GM18867 (cell line): ENCODE results near the gene RFX7.

ENCODE experiments used
- ATAC-seq: cut with Tn5 transposase; IDR thresholded peaks from one replicate; pipeline ENCODE4 v1.9.1; 2021; ENCODE audit warnings: mild to moderate bottlenecking, moderate library complexity; ENCODE audit not compliant: unreplicated experiment

Gene RFX7

DNA sequence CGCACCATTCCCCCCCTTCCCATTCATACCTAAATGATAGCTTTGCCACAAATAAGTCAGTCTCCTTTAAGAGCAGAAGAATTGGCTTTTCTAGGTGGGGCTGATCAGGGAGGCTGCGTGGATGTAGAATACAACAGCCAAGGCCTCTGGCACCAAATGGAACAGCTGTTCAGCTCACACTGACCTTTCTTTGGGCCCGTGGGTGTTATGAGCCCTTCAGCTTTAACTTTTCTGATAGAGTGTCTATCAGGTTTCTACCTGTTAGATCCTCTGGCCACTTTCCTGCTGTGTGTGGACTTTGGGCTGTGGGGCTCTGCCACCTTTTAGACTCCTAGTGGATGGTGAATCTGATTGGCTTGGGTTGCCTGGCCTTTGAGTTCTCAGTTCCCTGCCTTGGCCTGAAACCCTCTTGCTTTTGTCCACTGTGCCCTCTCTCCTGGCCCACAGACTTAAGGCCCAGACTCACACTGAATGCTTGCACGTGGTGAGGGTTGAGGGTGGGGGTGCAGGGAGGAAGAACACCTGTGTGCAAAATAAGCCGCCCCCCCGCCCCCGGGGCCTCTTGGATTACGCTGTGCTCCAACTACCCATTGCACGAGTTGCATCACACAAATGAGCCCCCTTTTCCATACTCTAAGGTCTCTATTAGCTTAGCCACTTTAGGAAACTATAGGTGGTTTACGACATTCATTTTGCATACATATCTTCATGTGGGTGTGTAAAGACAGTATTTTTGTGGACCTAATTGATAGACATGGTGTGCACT lies 1.3 kb upstream of the RFX7 start:
- no peak for ATAC-seq

DNA sequence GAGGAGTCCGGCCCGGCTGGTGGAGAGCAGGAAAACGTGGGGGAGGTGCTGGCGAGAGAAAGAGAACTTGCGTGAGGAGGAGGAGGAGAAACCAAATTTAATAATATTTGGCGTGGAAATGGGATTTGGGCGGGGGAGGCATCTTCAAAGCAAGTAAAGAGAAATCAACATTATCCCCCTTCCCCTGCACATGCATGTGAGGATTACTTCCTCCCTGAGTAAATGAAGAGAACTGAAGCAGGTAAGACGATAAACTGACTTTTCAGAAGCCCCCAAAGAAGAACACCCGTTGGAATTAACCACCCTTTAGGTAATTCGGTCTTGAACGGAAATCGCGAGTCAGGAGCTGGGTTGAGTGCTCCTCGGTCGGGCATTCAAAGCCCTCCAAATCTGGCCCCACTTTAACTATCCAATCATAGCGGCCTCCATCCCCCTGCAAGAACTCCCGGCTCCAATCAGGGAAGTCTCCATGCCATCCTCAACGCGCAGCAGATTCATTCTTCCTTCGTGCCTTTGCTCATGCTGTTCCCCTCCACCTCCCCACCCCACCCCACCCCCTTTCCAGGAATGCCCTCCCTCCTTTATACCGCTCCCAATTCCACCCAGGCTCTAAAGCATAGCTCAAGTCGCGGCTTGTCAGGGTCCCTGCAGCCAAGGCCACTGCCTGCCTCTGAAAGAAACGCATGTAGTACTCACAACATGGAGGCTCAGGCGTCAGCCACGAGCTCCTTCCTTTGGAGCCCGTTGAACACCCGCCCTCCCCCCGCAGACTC lies 545 bp upstream of the RFX7 start:
- ATAC-seq, result no peak

DNA sequence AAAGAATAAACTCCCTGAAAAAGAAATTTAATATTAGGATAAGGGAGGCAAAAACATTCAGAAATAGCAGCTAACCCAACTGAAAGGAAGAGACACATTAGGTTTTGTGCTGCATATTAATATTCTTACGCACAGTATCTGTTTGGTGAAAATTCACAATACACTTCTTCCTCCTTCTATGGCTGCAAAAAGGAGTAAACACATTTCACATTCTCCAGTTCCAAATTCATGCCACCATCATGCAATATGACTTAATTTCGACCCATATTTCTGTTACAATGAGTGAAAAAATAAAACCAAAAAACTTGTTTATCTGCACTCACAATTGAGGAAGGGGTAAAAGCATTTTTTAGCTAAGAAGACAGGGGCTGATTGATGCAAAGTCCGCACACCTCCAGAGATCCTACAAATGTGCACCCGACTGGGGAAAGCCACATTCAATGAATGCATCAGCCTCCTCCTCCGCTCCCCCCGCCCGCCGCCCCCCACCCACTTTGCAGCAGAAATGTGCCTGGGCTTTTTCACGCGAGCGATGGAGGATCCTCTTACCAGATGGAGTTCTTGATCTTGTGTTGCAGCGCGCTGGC lies 1.0 kb downstream of the RFX7 start:
- ATAC-seq, result no peak

DNA sequence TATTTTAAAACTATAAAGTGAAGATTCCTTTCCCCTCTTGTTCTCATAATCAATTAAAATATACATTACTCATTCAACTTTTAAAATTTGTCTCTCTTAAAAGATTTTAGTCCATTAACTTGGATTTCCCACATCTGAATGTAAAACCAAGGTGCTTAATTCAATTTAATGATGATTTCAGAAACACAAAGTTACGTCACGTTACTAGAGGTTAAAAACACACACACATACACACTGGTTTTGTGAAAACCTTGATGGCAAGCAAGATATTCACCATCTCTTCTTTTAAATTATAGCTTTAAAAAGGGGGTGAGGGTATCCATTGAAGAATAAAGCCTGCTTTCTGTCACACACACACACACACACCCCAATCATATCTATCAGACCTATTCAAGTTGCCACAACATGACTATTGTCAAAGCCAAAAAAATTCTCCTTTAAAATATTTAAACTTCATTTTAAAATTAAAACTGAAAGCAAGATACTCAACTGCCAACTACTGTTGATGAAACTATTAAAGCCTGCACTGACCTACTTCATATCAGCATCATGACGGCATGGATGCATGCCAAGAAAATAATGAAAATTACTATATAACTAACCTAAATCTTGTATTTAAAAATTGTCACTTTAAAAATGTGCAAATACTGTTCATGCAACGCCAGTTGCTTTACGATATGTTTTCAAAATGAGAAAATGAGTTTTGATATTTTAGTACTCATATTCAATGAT lies 2.1 kb downstream of the RFX7 start:
- no peak for ATAC-seq

DNA sequence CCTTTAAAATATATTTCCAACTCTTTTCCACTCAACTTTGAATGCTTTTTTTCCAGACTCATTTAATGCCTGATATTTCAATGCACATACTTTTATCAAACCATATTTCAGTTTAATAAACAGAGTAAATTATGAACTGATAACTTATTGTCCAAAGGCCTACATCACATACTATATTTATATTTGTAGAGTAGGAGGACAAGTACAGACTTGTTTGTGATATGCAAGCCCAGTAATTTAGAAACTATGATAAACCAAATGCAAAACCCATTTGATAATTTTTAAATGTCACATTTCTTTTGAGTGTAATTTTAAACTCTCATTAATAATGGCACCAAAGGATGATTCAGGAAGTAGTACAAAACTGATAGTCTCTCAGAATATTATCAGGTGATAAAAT lies 3.3 kb downstream of the RFX7 start:
- no peak for ATAC-seq

DNA sequence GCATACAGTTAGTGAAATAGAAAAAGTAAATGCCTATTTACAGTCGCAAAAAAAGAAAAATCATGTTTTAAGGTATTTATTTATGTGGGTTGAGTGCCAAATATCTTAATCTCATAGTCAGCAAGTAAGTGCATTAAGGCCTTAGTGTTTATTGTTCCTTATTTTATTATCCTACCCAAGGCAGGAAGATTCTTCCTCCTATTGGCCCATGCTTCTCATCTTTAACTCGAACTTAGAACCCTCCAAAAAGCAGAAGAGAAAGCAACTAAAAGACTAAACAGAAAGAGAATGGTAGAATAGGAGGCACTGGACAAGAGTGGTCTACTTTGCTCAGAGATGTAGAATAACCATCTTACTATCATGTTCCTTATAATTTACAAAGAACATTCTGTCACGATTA lies 7.5 kb downstream of the RFX7 start:
- no peak for ATAC-seq

DNA sequence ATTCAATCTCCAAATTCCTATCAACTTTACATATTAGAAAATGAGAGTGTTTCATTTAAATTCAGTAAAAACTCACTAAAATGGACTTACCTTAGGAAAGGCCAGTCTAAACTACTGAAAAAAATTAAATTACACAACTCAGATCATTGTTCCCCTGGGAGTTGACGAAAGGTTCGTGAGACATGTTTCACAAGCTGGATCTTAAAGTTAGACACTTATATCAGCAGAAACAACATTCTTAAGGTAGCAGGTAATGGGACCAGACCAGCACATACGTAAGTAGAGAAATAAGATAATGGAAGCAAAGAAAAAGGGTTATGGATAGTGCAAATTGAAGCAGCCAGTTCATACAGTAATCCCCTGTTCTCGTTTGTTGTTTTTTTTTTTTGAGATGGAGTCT lies 8.9 kb downstream of the RFX7 start:
- ATAC-seq, result no peak

DNA sequence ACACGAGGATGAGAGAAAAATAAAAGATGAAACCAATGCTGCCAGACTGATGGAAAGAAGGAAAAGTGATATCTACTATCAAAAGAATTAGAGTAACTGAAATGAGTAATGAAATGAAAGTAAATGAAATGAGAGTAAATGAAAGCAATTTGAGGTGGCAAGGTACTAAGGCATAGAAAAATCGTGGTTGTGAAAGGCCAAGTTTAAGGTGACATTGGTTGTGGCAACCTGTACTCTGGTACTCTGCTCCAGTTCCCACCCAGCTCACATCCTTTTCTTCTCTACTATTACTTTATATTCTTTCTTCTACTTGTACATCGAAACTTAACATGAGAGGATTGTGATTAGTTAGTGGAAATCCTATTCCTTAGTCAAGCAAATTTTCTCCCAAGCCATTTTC lies 10.1 kb downstream of the RFX7 start:
- ATAC-seq, result no peak

DNA sequence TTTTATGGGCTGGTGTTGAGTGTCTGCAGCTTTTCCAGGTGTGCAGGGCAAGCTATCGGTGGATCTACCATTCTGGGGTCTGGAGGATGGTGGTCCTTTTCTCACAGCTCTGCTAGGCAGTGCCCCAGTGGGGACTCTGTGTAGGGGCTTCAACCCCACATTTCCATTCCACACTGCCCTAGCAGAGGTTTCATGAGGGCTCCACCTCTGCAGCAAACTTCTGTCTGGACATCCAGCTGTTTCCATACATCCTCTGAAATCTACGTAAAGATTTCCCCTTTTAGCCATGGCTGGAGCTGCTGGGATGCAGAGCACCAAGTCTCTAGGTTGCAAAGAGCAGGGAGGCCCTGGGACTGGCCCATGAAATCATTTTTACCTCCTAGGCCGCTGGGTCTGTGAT lies 11.6 kb downstream of the RFX7 start:
- no peak for ATAC-seq

DNA sequence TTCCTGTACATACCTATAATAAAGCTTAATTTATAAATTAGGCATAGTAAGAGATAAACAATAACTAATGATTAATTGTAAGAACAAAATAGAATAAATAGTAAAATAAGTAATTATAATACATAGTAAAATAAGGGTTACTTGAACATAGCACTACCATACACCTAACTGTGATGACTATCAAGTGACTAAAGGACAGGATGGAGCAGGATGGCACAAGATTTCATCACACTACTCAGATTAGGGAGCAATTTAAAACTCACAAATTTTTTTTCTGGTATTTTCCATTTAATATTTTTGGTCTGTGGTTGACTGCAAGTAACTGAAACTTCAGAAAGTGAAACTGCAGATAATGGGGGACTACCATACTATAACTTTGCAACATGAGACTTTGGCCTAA lies 14.8 kb downstream of the RFX7 start:
- no peak for ATAC-seq

DNA sequence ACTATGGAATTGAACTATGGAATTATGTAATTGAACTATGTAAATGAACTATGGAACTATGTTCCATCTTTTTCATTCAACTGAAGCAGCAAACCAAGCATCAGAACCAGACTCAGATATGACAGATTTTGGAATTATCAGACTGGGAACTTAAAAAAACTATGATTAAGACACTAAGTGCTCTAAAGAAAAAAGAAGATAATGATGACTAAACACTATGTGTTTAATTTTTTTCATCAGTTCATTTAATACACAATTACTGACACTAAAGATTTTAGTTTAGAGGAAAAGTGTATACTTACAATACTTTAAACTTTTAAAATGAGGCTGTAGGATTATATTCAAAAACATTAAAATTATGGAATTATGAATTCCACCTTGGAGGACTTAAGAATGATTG lies 15.3 kb downstream of the RFX7 start:
- no peak for ATAC-seq

DNA sequence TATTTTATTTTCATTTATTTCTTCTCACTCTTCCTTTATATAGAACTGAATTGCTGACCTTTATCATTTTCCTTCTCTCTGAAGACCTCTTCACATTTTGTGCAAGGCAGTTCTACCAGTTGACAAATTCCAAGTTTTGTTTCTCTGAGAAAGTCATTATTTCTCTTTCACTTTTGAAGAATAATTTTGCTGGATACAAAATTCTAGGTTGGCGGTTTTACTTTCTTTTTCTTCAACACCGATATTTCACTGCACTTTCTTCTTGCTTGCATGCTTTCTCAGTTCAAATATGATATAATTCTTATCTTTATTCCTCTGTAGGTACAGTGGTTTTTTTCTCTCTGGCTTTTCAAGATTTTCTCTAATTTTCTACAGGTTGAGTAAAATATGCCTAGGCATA lies 15.9 kb downstream of the RFX7 start:
- no peak for ATAC-seq

DNA sequence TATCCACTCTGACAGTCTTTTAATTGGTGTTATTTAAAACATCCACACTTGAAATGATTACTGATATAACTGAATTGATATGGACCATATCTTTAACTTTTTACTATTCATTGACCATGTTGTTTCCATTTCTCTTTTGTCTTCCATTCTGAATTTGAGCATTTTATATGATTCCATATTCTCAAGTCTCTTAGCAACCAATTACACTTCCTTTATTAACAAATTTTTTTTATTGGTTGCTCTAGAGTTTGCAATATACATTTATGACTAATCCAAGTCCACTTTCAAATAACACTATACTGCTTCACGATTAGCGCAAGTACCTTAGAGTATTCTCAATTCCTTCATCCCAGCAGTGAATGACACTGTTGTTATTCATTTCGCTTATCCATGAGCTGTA lies 16.4 kb downstream of the RFX7 start:
- ATAC-seq, result no peak

DNA sequence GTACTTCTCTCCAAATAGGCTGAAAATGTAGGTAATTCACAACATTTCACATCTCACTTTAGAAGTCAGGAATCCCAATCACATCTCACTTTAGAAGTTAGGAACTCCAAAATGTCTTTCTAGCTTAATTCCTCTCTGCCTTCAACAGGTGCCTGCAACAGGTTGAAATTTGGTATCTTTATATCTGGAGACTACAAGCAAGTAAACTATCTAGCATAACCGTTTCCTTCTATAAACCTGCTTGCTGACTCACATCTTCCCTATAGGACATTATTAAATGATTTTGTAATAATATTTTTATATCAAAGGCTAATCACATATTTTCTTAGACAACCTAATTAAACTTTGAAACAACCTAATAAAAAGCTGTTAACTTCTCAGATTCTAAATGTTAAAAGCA lies 18.2 kb downstream of the RFX7 start:
- ATAC-seq, result no peak

DNA sequence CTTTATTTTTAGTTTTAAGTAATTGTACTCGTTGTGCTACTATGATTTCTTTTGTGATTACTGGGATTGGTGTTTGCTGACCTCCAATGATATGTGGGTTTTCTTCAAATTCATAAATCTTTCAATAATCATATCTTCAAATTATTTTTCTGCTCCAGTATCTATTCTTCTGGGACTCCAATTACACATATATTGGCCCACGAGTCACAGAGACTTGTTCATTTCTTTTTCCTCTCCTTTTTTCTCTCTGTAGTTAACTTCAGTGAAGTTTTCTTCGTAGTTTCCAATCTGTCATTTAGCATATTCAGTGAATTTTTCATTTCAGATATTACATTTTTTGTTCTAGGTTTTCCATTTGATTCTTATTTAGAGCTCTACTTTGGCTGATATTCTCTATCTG lies 21.4 kb downstream of the RFX7 start:
- no peak for ATAC-seq

DNA sequence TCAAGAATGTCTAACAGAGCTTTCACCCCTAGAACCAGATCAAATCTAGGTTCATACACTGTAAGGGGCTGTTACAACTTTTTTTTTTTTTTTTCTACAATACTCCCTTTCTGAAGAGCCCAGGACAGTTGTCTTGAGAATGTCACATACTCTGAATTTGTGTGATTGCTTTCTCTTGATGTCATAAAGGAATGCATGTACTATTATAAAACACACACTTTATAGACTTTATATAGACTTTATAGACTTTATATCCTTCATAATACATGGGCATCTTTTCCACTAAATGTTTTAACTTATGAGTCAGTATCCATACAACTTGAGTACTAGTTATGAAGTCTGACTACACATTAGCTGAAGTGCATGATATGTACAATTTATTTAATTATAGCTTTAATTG lies 26.3 kb downstream of the RFX7 start:
- no peak for ATAC-seq

DNA sequence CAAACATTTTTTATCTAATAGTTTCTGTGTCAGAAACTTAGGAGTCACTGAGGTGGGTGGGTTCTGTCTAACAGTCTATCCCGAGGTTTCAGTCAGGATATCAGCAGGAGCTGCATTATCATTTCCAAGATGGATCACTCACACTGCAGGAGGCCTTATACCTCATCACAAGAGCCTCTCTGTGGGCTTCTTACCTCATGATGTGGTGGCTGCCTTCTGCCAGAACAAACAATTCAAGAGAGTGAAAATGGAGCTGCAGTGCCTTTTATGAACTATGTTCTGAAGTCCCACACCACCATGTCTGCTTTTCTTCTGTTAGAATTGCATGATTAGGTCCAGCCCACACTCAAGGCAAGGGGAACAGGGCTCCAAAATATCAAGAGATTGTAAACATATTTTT lies 27.9 kb downstream of the RFX7 start:
- no peak for ATAC-seq

DNA sequence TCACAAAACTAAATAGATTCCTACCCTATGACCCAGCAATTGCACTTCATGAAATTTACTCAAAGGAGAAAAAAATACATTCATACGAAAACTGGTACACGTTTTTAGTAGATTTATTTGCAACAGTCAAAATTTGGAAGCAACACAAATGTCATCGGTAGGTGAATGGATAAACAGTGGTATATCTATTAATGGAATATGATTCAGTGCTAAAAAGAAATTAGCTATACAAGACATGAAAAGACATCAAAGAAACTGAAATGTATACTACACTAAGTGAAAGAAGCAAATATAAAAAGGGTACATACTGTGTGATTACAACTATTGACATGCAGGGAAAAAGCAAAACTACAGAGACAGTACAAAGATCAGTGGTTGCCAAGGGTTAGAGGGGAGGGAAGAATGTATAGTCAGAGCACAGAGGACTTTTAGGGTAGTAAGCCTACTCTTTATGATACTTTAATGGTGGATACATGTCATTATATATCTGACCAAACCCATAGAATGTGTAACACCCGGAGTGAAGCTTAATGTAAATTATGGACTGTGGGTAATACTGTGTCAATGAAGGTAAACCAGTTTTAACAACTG lies 31.6 kb downstream of the RFX7 start:
- no peak for ATAC-seq

DNA sequence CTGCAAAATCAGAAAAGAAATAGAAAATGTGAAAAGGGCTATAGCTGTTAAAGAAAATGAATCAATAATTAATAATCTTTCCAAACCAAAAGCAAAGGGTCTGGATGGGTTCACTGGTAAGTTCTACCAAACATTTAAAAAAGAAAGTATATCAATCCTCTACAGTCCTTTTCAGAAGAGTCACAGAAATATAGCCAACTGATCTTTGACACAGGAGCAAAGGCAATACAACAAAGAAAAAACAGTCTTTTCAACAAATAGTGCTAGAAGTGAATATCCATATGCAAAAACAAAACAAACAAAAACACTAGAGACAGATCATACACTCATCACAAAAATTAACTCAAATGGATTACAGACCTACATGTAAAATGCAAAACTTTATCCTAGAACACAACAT lies 32.6 kb downstream of the RFX7 start:
- no peak for ATAC-seq

DNA sequence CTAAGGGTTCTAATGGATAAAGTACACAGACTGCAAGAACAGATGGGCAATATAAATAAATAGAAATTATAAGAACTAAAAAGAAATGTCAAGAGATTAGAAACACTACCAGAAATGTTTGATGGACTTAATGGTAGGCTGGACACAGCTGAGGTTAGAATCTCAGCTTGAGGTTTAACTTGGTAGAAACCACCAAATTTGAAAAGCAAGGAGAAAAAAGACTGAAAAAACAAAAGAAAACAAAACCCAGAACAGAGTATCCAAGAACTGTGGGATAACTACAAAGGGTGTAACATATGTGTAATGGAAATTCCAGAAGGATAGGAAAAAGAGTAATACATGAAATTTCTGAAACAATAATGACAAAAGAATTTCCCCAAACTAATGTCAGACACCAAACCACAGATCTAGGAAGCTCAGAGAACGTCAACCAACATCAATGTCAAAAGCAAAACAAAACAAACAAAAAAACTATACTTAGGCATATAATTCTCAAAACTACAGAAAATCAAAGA lies 35.0 kb downstream of the RFX7 start:
- ATAC-seq, result no peak

DNA sequence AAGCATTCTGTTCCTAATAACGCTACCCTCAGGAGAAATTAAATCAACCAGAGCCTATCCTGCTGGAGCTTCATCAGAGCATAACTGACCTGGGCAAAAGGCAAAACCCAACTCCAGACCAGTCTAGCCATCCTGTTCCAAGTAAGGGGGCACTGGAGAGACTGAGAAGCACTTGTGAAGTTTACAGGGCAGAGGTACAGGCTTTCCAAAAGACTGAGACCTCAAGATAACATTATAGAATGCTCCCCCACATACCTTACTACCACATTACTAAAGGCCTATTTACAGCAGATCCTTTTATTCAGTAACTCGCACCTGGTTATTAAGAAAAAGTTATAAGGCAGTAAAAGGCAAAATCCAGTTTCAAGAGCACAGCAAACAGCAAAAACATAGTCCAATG lies 35.5 kb downstream of the RFX7 start:
- no peak for ATAC-seq
